ENCODE results near the gene PCDHB15. TPM values are rescaled to one million over a fixed set of nuclear protein-coding genes. Genes with fewer than 3 reads are reported as not detected.
"Not testable (repeated sequence)": the region's sequence is repeated elsewhere in the genome, so short reads cannot be mapped to it uniquely, and the experiment has no call there.

PCDHB15 gene
- total RNA-seq, 2 donors from 2014 or later: 3.1 to 3.6 TPM

- Histone ChIP-seq H3K27ac (no peak overlapping the region), H3K9me3 (peaks cover 0 to 83% (median 3%) of the 10 kb centered on the region in 3 donors), H3K4me1 (no peaks in the 10 kb centered on the region), H3K36me3 (replicated peaks in 1 of 2; ENCODE audit: insufficient read depth in 1 of 2, low read depth in 2 of 2) (no peaks in the 10 kb centered on the region), H3K27me3 (no peaks in the 10 kb centered on the region), H3K4me3 (no peak overlapping the region)
- intact Hi-C loops (cut with DNase I): no loop called here
- DNase-seq (no peak), ATAC-seq (no peak)
- WGBS, 2 donors: 14% methylated on average over 37 of the region's 43 CpGs; no CpG with 5 or more reads in 1 of the 2 donors
- no peak for TF ChIP-seq POLR2A (IDR thresholded peaks at IDR 0.05)
- TF ChIP-seq, protein P1, sequence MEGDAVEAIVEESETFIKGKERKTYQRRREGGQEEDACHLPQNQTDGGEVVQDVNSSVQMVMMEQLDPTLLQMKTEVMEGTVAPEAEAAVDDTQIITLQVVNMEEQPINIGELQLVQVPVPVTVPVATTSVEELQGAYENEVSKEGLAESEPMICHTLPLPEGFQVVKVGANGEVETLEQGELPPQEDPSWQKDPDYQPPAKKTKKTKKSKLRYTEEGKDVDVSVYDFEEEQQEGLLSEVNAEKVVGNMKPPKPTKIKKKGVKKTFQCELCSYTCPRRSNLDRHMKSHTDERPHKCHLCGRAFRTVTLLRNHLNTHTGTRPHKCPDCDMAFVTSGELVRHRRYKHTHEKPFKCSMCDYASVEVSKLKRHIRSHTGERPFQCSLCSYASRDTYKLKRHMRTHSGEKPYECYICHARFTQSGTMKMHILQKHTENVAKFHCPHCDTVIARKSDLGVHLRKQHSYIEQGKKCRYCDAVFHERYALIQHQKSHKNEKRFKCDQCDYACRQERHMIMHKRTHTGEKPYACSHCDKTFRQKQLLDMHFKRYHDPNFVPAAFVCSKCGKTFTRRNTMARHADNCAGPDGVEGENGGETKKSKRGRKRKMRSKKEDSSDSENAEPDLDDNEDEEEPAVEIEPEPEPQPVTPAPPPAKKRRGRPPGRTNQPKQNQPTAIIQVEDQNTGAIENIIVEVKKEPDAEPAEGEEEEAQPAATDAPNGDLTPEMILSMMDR (IDR thresholded peaks at IDR 0.05): no peak
These were observed 3.7 kb upstream of the PCDHB15 start for GRCh38 chr5:141241496-141241895.

GRCh38 chr5:141246971-141247370 is 1.8 kb downstream of the PCDHB15 start:
- intact Hi-C loops (cut with DNase I); H3K4me3 ChIP-seq; H3K27ac ChIP-seq; DNase-seq; H3K36me3 ChIP-seq (replicated peaks in 1 of 2; ENCODE audit: insufficient read depth in 1 of 2, low read depth in 2 of 2); H3K4me1 ChIP-seq; ATAC-seq; H3K27me3 ChIP-seq: not testable (repeated sequence)
- 43% methylated on average over 21 of the region's 42 CpGs; no CpG with 5 or more reads in 1 of the 2 donors for WGBS, 2 donors
- H3K9me3 ChIP-seq: peaks cover 0 to 91% (median 10%) of the 10 kb centered on the region in 3 donors

GRCh38 chr5:141247434-141247833 is 2.2 kb downstream of the PCDHB15 start:
- 34 to 55% methylated on average over 11 to 21 of the region's 34 CpGs for WGBS, 2 donors
- H3K27me3 ChIP-seq; DNase-seq; intact Hi-C loops (cut with DNase I); H3K36me3 ChIP-seq (replicated peaks in 1 of 2; ENCODE audit: insufficient read depth in 1 of 2, low read depth in 2 of 2); H3K4me1 ChIP-seq; H3K4me3 ChIP-seq; H3K27ac ChIP-seq; ATAC-seq: not testable (repeated sequence)
- H3K9me3 ChIP-seq: peaks cover 0 to 91% (median 10%) of the 10 kb centered on the region in 3 donors

GRCh38 chr5:141250576-141250975 is 5.4 kb downstream of the PCDHB15 start:
- H3K4me3 ChIP-seq: no peak overlapping the region
- DNase-seq (no peak), ATAC-seq (no peak)
- H3K27ac ChIP-seq: no peak overlapping the region
- no peaks in the 10 kb centered on the region for H3K4me1 ChIP-seq
- no peaks in the 10 kb centered on the region for H3K36me3 ChIP-seq (replicated peaks in 1 of 2; ENCODE audit: insufficient read depth in 1 of 2, low read depth in 2 of 2)
- H3K27me3 ChIP-seq: no peaks in the 10 kb centered on the region
- peaks cover 3 to 84% (median 6%) of the 10 kb centered on the region in 3 donors for H3K9me3 ChIP-seq
- TF ChIP-seq, protein P1 (IDR thresholded peaks at IDR 0.05): no peak
- TF ChIP-seq POLR2A (IDR thresholded peaks at IDR 0.05): no peak
- intact Hi-C loops (cut with DNase I): no loop called here

DNA sequence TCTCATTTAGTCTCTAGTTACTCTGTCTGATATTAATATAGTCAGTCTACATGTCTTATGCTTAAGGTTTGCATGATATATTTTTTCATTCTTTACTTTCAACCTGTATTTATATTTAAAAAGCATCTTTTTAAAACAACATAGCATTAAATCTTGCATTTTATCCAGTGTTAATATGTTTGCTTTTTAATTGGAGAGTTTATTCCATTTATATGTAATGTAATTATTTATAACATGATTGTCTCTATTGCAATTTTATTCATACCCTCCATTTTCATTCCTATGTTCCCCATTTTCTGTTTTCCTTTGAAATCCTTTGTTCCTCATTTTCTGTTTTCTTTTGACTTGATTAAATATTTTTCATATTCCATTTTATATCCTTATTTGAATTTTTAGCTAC is 13.3 kb downstream of the PCDHB15 start:
- no peaks in the 10 kb centered on the region for H3K36me3 ChIP-seq (replicated peaks in 1 of 2; ENCODE audit: insufficient read depth in 1 of 2, low read depth in 2 of 2)
- no peak for TF ChIP-seq POLR2A (IDR thresholded peaks at IDR 0.05)
- TF ChIP-seq, protein P1 (IDR thresholded peaks at IDR 0.05): no peak
- no peaks in the 10 kb centered on the region for H3K4me1 ChIP-seq
- intact Hi-C loops (cut with DNase I): no loop called here
- H3K27me3 ChIP-seq: peaks cover 0 to 4% of the 10 kb centered on the region in 2 donors
- H3K27ac ChIP-seq: no peak overlapping the region
- no peak for DNase-seq
- ATAC-seq: no peak
- peaks cover 3 to 79% (median 4%) of the 10 kb centered on the region in 3 donors for H3K9me3 ChIP-seq
- H3K4me3 ChIP-seq: no peak overlapping the region

- Histone ChIP-seq H3K4me3 (no peak overlapping the region), H3K27ac (no peak overlapping the region), H3K9me3 (peaks cover 3 to 79% (median 4%) of the 10 kb centered on the region in 3 donors), H3K4me1 (no peaks in the 10 kb centered on the region), H3K27me3 (peaks cover 0 to 4% of the 10 kb centered on the region in 2 donors), H3K36me3 (replicated peaks in 1 of 2; ENCODE audit: insufficient read depth in 1 of 2, low read depth in 2 of 2) (no peaks in the 10 kb centered on the region)
- TF ChIP-seq, protein P1 (IDR thresholded peaks at IDR 0.05): no peak
- TF ChIP-seq POLR2A (IDR thresholded peaks at IDR 0.05): no peak
- DNase-seq (no peak), ATAC-seq (no peak)
- intact Hi-C loops (cut with DNase I): no loop called here
These were observed 13.8 kb downstream of the PCDHB15 start for GRCh38 chr5:141258948-141259347.

Data from body of pancreas (tissue), 4 donors.